ENCODE results near the gene SLC26A5.

GRCh38 chr7:103469095-103469948 lies 23.3 kb upstream of the SLC26A5 start:
- TF ChIP-seq CTCF (IDR thresholded peaks at IDR 0.05 in 8 of 11, conservative IDR thresholded peaks at IDR 0.05 in 3 of 11) (no peak), POLR2A (IDR thresholded peaks at IDR 0.05) (no peak), POLR2AphosphoS5 (IDR thresholded peaks at IDR 0.05) (no peak)

Measured in spleen (tissue), 7 donors.